ENCODE results near the gene PITX3. TPM values are rescaled to one million over a fixed set of nuclear protein-coding genes. Genes with fewer than 3 reads are reported as not detected.
A peak's percentile ranks its signal among the peaks of the same experiment; 100 is the strongest.

The PITX3 gene
- total RNA-seq, 1 experiment from 2014 or later = 0.81 TPM

- TF ChIP-seq, protein P1, sequence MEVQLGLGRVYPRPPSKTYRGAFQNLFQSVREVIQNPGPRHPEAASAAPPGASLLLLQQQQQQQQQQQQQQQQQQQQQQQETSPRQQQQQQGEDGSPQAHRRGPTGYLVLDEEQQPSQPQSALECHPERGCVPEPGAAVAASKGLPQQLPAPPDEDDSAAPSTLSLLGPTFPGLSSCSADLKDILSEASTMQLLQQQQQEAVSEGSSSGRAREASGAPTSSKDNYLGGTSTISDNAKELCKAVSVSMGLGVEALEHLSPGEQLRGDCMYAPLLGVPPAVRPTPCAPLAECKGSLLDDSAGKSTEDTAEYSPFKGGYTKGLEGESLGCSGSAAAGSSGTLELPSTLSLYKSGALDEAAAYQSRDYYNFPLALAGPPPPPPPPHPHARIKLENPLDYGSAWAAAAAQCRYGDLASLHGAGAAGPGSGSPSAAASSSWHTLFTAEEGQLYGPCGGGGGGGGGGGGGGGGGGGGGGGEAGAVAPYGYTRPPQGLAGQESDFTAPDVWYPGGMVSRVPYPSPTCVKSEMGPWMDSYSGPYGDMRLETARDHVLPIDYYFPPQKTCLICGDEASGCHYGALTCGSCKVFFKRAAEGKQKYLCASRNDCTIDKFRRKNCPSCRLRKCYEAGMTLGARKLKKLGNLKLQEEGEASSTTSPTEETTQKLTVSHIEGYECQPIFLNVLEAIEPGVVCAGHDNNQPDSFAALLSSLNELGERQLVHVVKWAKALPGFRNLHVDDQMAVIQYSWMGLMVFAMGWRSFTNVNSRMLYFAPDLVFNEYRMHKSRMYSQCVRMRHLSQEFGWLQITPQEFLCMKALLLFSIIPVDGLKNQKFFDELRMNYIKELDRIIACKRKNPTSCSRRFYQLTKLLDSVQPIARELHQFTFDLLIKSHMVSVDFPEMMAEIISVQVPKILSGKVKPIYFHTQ (CRISPR knock-in tag; IDR thresholded peaks at IDR 0.05) = no peak
- TF ChIP-seq, protein P2, sequence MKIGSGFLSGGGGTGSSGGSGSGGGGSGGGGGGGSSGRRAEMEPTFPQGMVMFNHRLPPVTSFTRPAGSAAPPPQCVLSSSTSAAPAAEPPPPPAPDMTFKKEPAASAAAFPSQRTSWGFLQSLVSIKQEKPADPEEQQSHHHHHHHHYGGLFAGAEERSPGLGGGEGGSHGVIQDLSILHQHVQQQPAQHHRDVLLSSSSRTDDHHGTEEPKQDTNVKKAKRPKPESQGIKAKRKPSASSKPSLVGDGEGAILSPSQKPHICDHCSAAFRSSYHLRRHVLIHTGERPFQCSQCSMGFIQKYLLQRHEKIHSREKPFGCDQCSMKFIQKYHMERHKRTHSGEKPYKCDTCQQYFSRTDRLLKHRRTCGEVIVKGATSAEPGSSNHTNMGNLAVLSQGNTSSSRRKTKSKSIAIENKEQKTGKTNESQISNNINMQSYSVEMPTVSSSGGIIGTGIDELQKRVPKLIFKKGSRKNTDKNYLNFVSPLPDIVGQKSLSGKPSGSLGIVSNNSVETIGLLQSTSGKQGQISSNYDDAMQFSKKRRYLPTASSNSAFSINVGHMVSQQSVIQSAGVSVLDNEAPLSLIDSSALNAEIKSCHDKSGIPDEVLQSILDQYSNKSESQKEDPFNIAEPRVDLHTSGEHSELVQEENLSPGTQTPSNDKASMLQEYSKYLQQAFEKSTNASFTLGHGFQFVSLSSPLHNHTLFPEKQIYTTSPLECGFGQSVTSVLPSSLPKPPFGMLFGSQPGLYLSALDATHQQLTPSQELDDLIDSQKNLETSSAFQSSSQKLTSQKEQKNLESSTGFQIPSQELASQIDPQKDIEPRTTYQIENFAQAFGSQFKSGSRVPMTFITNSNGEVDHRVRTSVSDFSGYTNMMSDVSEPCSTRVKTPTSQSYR (CRISPR knock-in tag; IDR thresholded peaks at IDR 0.05) = no peak
- TF ChIP-seq, protein P3, sequence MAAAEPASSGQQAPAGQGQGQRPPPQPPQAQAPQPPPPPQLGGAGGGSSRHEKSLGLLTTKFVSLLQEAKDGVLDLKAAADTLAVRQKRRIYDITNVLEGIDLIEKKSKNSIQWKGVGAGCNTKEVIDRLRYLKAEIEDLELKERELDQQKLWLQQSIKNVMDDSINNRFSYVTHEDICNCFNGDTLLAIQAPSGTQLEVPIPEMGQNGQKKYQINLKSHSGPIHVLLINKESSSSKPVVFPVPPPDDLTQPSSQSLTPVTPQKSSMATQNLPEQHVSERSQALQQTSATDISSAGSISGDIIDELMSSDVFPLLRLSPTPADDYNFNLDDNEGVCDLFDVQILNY (CRISPR knock-in tag; IDR thresholded peaks at IDR 0.05) = no peak
- TF ChIP-seq JUN (CRISPR knock-in tag; IDR thresholded peaks at IDR 0.05) (no peak), ZNF232 (CRISPR knock-in tag; IDR thresholded peaks at IDR 0.05) (no peak), EMX1 (CRISPR knock-in tag; IDR thresholded peaks at IDR 0.05) (no peak), HMGA2 (CRISPR knock-in tag; IDR thresholded peaks at IDR 0.05) (no peak), SP1 (CRISPR knock-in tag; conservative IDR thresholded peaks at IDR 0.05) (no peak), GTF2I (CRISPR knock-in tag; conservative IDR thresholded peaks at IDR 0.05) (no peak)
- TF ChIP-seq, protein P4, sequence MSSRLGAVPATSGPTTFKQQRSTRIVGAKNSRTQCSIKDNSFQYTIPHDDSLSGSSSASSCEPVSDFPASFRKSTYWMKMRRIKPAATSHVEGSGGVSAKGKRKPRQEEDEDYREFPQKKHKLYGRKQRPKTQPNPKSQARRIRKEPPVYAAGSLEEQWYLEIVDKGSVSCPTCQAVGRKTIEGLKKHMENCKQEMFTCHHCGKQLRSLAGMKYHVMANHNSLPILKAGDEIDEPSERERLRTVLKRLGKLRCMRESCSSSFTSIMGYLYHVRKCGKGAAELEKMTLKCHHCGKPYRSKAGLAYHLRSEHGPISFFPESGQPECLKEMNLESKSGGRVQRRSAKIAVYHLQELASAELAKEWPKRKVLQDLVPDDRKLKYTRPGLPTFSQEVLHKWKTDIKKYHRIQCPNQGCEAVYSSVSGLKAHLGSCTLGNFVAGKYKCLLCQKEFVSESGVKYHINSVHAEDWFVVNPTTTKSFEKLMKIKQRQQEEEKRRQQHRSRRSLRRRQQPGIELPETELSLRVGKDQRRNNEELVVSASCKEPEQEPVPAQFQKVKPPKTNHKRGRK (CRISPR knock-in tag; IDR thresholded peaks at IDR 0.05; ENCODE audit: borderline replicate concordance) = no peak
- TF ChIP-seq, protein P5, sequence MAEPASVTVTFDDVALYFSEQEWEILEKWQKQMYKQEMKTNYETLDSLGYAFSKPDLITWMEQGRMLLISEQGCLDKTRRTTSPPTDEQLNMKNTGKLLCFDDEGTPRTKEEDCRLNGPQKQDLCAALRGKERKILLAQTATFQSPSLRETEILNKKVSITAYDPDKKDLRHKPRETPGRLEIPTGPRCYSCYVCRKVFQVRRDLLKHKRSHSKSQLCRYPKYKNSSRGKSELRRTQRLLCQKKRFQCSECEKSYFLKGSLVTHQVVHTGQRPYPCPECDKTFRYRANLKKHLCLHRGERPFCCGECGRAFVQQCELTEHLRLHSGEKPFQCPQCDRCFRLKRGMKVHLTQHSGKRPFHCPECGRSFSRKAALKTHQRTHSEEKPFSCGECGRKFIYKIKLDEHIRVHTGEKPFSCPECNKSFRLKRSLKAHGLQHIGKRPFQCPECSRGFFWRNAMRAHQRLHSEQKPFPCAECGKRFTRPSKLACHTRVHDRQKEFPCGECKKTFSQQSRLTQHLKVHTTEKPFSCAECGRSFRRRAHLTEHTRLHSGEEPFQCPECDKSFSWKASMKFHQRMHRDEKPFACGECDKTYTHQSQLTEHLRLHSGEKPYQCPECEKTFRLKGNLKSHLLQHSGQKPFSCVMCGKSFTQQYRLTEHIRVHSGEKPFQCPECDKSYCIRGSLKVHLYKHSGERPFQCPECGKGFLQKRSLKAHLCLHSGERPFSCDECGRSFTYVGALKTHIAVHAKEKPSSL (CRISPR knock-in tag; conservative IDR thresholded peaks at IDR 0.05) = no peak
Measured at GRCh38 chr10:102247734-102248133, 6.4 kb upstream of the PITX3 start (continued).

DNA sequence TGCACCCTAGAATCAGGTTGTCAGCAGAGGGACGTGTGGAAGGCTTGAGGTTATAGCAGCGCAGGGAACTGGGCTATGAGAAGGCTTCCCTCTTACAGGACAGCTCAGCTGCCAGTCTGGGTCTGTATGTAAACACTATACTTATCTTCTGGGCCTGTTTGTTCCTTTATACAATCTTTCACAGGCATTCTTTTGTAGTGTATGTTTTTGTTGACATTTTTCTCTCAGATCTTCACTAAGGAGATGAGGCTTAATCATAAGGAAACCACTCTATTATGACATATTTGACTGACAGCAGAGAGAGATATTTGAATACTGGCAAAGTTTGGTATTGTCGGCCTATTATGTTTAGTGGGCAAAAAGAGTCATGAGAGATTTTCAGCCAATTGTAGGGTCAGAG lies 4.9 kb upstream of the PITX3 start:
- TF ChIP-seq, protein P6, sequence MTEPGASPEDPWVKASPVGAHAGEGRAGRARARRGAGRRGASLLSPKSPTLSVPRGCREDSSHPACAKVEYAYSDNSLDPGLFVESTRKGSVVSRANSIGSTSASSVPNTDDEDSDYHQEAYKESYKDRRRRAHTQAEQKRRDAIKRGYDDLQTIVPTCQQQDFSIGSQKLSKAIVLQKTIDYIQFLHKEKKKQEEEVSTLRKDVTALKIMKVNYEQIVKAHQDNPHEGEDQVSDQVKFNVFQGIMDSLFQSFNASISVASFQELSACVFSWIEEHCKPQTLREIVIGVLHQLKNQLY (CRISPR knock-in tag; IDR thresholded peaks at IDR 0.05) = no peak
- TF ChIP-seq, protein P4 (CRISPR knock-in tag; IDR thresholded peaks at IDR 0.05; ENCODE audit: borderline replicate concordance) = no peak
- TF ChIP-seq, protein P3 (CRISPR knock-in tag; IDR thresholded peaks at IDR 0.05) = no peak
- TF ChIP-seq ZNF219 (CRISPR knock-in tag; IDR thresholded peaks at IDR 0.05; ENCODE audit: borderline replicate concordance) = no peak
- TF ChIP-seq, protein P1 (CRISPR knock-in tag; IDR thresholded peaks at IDR 0.05) = no peak
- H3K9me3 Mint-ChIP-seq = no peaks in the 10 kb centered on the region
- DNase-seq (ENCODE audit: low spot score) (no peak), ATAC-seq (no peak)
- peak overlapping the region; percentile 60; the same call in 1 of the 2 replicates for H3K27ac Mint-ChIP-seq
- peaks cover 32% of the 10 kb centered on the region for H3K4me1 Mint-ChIP-seq
- H3K27me3 Mint-ChIP-seq (ENCODE audit: low read depth) = peaks cover 35% of the 10 kb centered on the region
- H3K4me3 Mint-ChIP-seq = peak overlapping the region; percentile 100
- ChIA-PET CTCF (interaction anchor here (1.4 to 3.2 kb wide), 3 partner anchors 16 to 101 kb away, joined by 10 to 32 read pairs (median 14); no protein-coding TSS in a partner anchor), POLR2A (no interaction called here)
- no peaks in the 10 kb centered on the region for H3K36me3 Mint-ChIP-seq
